HG02759 (cell line): ENCODE data around the gene POLR2F.
"Not testable (repeated sequence)": the region's sequence is repeated elsewhere in the genome, so short reads cannot be mapped to it uniquely, and the experiment has no call there.

Experiments
- ATAC-seq: cut with Tn5 transposase; IDR thresholded peaks from one replicate; pipeline ENCODE4 v1.9.1; 2021; ENCODE audit warnings: mild to moderate bottlenecking, moderate library complexity; ENCODE audit not compliant: unreplicated experiment

The POLR2F gene

GRCh38 chr22:37924386-37925065, 29.0 kb upstream of the POLR2F start:
- ATAC-seq: no peak

- ATAC-seq: no peak
Observed at GRCh38 chr22:37925330-37925729, 28.2 kb upstream of the POLR2F start.

GRCh38 chr22:37925767-37926166, 27.7 kb upstream of the POLR2F start:
- ATAC-seq: no peak

- no peak for ATAC-seq
Observed at GRCh38 chr22:37926358-37926757, 27.1 kb upstream of the POLR2F start.

GRCh38 chr22:37926771-37927636, 26.5 kb upstream of the POLR2F start:
- no peak for ATAC-seq

GRCh38 chr22:37927637-37927936, 25.9 kb upstream of the POLR2F start:
- no peak for ATAC-seq

GRCh38 chr22:37929390-37929789, 24.1 kb upstream of the POLR2F start:
- ATAC-seq: no peak

- ATAC-seq: no peak
Observed at GRCh38 chr22:37930270-37930951, 23.1 kb upstream of the POLR2F start.

GRCh38 chr22:37930952-37931440, 22.5 kb upstream of the POLR2F start:
- no peak for ATAC-seq

GRCh38 chr22:37931893-37932389, 21.6 kb upstream of the POLR2F start:
- no peak for ATAC-seq

- ATAC-seq: no peak
Observed at GRCh38 chr22:37932401-37932800, 21.1 kb upstream of the POLR2F start.

- no peak for ATAC-seq
Observed at GRCh38 chr22:37932821-37933578, 20.5 kb upstream of the POLR2F start.

- ATAC-seq: peak; percentile 92
Observed at GRCh38 chr22:37933711-37934376, 19.7 kb upstream of the POLR2F start.

- no peak for ATAC-seq
Observed at GRCh38 chr22:37940698-37941376, 12.7 kb upstream of the POLR2F start.

GRCh38 chr22:37942133-37942532, 11.4 kb upstream of the POLR2F start:
- ATAC-seq: no peak

GRCh38 chr22:37943136-37943824, 10.2 kb upstream of the POLR2F start:
- no peak for ATAC-seq

GRCh38 chr22:37943825-37944198, 9.7 kb upstream of the POLR2F start:
- ATAC-seq: no peak

- ATAC-seq: not testable (repeated sequence)
Observed at GRCh38 chr22:37944423-37944822, 9.1 kb upstream of the POLR2F start.

GRCh38 chr22:37947142-37947795, 6.2 kb upstream of the POLR2F start:
- ATAC-seq: not testable (repeated sequence)
